HG03039 (cell line): ENCODE measurements around the gene DERA.
"Not testable (repeated sequence)": the region's sequence is repeated elsewhere in the genome, so short reads cannot be mapped to it uniquely, and the experiment has no call there.

Source experiments
- ATAC-seq: cut with Tn5 transposase; IDR thresholded peaks from one replicate; pipeline ENCODE4 v1.9.1; 2021; ENCODE audit warnings: mild to moderate bottlenecking, moderate library complexity; ENCODE audit not compliant: unreplicated experiment

Gene DERA

DNA sequence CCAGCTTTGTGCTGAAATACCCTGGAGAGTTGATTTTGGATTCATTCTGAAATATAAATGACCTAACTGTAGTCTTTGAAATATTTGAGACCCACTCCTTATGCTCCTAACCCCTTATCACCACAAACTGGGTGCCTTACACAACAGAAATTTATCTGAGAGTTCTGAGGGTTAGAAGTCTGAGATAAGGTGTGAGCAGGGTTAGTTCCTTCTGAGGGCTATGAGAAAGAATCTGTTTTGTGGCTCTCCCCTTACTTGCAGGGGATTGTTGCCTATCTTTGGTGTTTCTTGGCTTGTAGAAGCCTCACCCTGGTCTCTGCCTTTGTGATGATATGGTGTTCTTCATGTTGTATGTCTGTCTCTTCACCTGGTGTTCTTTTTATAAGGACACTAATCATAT is 91.7 kb downstream of the DERA start:
- no peak for ATAC-seq

DNA sequence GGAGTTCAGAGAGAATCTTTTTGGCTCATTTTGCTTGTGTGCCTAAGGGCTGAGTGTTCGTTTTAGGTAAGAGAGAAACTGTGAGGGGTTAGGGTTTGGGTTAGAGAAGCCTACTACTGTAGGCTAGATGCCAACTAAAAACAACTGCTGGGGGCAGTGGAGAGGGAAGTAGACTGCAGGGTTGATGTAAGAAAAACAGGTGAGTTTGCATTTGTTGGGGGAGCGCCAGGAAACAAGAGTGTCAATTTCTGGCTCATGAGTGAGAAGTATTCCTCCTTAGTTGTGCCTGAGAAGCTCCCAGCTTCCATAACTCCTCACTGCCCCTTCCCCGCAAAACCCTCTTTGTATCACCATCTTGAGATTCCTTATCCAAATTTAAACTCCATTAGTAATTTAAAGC is 92.3 kb downstream of the DERA start:
- no peak for ATAC-seq

DNA sequence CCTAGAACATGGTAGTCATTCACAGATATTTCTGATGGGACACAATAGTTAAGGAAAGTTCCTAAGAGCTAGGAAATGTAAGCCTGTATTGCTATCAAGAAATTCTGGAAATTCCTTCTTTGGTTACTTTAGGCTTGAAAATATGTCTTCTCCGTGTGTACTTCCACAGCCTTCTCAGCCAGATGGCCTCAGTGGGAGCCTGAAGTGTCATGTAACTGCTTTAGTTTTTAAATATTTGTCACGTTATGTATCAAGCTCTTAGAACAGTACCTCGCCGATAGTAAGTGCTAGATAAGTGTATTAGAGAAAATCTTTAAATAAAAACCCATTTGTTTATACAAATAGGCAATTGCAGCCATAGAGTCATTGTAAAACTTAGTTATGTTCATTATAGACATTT is 95.6 kb downstream of the DERA start:
- ATAC-seq, result no peak

DNA sequence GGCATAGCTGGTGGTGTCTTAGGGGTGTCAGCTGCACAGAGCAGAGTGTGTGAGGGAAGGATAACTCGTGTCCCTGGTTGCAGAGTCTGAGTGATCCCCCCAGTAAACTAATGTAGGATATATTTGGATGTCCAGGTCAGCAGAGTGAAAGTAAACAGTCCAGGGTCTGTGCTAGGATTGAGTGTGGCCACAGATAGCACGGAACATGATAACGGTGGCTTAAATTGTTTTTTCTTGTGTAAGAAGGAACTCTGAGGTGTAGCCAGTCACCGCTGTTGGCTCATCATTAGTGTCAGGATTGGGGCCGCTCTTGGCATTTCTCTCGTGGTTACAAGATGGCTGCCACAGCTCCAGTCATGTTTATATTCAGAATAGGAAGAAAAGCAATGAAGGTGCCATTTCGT is 97.3 kb downstream of the DERA start:
- no peak for ATAC-seq

- ATAC-seq, result no peak
Measured at GRCh38 chr12:16012117-16012516, 101.0 kb downstream of the DERA start.

DNA sequence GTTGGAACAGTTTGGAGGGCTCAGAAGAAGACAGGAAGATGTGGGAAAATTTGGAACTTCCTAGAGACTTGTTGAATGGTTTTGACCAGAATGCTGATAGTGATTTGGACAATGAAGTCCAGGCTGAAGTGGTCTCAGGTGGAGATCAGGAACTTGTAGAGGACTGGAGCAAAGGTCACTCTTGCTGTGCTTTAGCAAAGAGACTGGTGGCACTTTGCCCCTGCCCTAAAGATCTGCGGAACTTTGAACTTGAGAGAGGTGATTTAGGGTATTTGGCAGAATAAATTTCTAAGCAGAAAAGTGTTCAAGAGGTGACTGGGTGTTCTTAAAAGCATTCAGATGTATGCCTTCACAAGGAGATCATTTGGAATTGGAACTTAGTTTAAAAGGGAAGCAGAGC is 102.6 kb downstream of the DERA start:
- ATAC-seq, result not testable (repeated sequence)

DNA sequence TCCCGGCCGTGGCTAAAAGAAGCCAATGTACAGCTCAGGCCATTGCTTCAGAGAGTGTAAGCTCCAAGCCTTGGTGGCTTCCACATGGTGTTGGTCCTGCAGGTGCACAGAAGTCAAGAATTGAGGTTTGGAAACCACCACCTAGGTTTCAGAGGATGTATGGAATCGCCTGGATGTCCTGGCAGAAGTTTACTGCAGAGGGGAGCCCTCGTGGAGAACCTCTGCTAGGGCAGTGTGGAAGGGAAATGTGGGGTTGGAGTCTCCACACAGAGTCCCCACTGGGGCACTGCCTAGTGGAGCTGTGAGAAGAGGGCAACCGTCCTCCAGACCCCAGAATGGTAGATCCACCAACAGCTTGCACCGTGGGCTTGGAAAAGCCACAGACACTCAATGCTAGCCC is 103.3 kb downstream of the DERA start:
- ATAC-seq, result not testable (repeated sequence)

GRCh38 chr12:16016748-16017147 is 105.6 kb downstream of the DERA start:
- no peak for ATAC-seq

- no peak for ATAC-seq
Measured at GRCh38 chr12:16018306-16018705, 107.2 kb downstream of the DERA start.

DNA sequence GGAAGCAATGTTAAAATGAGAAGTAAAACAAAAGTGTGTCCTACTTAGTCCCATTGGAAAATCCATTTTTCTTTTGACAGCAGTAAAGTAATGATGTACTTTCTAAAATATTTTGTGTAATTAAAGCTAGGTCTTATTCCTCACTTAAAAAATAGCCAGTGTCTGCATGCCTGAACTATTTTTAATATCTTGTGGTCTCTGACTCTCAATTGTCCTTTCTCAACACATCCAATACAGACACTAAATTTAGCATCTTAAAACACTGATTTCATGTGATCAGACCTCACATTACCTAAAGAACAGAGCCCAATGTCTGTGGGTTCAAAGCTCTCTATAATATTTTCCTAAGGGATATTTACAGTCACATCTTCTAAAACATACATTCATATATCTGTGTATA is 108.0 kb downstream of the DERA start:
- ATAC-seq, result no peak

GRCh38 chr12:16020031-16020430 is 108.9 kb downstream of the DERA start:
- ATAC-seq, result no peak

DNA sequence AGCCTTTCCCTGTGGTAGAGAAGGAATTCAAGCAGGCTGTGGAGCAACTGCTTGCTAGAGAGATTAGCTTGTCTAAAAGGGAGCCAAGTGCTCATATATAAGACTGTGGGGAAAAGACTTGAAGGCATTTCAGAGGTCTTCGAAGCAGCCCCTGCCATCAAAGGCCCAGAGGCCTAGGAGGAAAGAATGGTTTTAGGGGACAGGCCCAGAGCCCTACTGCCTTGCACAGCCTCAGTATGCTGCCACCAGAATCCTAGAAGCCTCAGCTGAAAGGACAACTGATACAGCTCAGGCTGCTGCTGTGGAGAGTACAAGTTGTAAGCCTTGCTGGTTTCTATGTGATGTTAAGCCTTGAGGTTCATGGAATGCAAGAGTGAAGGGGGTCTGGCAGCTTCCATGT is 109.9 kb downstream of the DERA start:
- no peak for ATAC-seq

DNA sequence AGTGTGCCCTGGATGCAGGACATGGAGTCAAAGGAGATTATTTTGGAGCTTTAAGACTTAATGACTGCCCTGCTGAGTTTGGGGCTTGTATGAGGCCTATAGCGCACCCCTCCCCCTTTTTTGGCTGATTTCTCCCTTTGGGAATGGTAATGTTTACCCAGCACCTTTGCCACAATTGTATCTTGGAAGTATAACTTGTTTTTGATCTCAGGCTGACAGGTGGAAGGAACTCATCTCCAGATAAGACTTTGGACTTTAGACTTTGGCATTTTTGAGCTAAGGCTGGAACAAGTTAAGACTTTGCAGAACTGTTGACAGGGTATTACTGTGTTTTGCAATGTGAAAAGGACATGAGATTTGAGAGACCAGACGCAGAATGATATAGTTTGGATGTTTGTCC is 110.5 kb downstream of the DERA start:
- ATAC-seq, result no peak

- ATAC-seq, result no peak
Measured at GRCh38 chr12:16027002-16027401, 115.9 kb downstream of the DERA start.

- no peak for ATAC-seq
Measured at GRCh38 chr12:16030744-16031143, 119.6 kb downstream of the DERA start.

DNA sequence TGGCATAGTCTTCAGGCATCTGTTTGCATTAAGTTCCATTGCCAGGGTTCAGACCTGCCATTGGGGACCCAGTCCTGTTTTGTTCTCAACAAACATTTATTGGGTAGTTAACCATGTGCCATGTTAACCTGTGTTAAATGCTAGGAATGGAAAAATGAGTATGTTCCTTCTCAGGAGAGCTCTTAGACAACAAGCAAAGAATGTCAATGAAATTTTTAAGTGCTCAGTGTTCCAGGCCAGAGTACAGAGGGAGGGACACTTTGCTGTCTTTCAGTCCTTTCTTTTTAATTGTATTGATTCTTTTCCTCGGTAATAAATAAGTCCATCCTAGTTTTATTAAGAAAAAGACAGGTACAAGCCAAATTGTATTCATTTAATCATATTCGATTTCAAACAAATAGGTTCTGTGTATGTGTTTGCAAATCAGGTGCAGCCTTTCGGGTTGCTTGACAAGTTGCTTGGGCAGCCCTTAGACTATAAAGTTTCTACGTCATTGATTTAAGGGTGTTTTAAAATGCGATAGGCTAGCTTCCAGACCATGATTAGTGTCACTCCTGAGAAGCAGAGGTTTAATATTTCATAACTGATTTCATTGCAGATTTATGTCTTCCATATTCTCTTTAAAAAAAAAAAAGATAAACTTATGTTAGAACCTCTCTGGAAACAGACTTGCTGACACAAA is 123.1 kb downstream of the DERA start:
- ATAC-seq, result no peak

- no peak for ATAC-seq
Measured at GRCh38 chr12:16036073-16036472, 124.9 kb downstream of the DERA start.

GRCh38 chr12:16037533-16037932 is 126.4 kb downstream of the DERA start:
- ATAC-seq, result no peak

DNA sequence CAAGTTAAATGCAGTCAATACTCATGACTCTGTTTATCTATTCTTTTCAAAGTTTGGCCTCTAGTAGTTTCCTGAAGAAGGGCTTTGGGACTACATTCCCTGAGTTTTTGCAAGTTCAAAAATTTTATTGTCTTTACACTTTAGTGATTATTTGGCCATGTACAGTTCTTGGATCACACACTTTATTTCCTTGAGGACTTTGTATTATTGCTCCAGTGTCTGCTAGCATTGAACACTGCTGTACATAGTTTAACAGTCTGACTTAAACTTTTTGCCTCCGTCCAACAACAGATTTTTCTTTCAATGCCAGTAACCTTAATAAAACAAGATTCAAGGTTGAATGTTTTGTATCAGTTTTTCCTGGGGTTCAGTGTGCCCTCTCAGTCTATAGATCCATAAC is 132.3 kb downstream of the DERA start:
- no peak for ATAC-seq

- no peak for ATAC-seq
Measured at GRCh38 chr12:16046266-16046665, 135.1 kb downstream of the DERA start.

DNA sequence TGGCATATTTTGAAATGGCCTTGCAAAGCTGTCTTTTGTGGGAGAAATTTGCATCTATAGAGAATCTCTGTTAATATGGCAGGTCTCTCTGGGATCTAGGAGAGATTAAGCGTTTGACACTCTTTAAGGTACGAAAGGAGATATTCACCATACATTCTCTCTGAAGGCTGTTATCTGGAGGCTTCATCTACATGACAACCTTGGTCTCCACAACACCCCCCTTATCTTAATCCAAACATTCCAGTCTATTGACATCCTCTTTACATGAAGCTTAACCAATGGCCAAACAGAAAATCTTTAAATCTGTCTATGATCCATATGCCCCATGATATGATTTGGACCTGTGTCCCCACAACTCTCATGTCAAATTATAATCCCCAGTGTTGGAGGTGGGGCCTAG is 137.4 kb downstream of the DERA start:
- no peak for ATAC-seq

DNA sequence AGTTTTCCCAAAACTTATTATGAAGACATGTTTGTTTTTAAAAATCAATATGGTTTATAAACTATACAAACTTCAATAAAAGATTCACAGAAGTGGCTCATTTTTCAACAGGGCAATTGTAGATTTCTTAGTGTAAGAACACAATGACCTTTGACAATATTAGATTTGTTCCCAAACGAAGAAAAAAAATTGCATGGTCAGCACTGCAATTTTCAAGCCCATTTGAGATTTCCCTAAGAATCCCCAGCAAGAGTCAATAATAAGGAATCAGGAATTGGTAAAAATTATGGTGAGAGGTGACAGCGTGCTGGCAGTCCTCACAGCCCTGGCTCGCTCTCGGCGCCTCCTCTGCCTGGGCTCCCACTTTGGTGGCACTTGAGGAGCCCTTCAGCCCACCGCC is 145.8 kb downstream of the DERA start:
- no peak for ATAC-seq

DNA sequence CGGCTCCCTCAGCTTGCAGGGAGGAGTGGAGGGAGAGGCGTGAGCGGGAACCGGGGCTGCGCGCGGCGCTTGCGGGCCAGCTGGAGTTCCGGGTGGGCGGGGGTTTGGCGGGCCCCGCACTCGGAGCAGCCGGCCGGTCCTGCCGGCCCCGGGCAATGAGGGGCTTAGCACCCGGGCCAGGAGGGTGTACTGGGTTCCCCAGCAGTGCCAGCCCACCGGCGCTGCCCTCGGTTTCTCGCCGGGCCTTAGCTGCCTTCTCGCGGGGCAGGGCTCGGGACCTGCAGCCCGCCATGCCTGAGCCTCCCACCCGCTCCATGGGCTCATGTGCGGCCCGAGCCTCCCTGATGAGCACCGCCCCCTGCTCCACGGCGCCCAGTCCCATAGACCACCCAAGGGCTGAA is 146.2 kb downstream of the DERA start:
- not testable (repeated sequence) for ATAC-seq
